Lower leg skin (tissue), 4 donors: ENCODE results near the gene DMRTA2. TPM values are rescaled to one million over a fixed set of nuclear protein-coding genes. Genes with fewer than 3 reads are reported as not detected.

Experiments
- DNase-seq, 2 donors: peaks; one replicate each; pipeline ENCODE4 v3.0.0-alpha.2; 2019; ENCODE audit warnings: low spot score in 2 of 2
- H3K4me3 ChIP-seq: fragments of 200-600 bp; sonication (generic); 2 replicates; pipeline ENCODE4 v1.5.1; 2017; ENCODE audit warnings: mild to moderate bottlenecking, low read depth; ENCODE audit not compliant: poor library complexity, severe bottlenecking
- CTCF ChIP-seq, 3 donors: fragments of 450-650 bp; IDR thresholded peaks; one replicate each; pipeline ENCODE4 v1.5.1; 2016; ENCODE audit warnings: antibody characterized with exemption in 3 of 3, mild to moderate bottlenecking in 3 of 3, moderate library complexity in 2 of 3
- POLR2A ChIP-seq, 2 donors: fragments of 450-650 bp; IDR thresholded peaks; one replicate each; pipeline ENCODE4 v1.6.1; 2016 to 2017; ENCODE audit warnings: antibody characterized with exemption in 2 of 2, mild to moderate bottlenecking in 1 of 2, moderate library complexity in 1 of 2
- WGBS, 2 donors: methylation state at CpG; one replicate each; pipeline ENCODE4 v1.1.5; 2018; 5-methylcytosine and 5-hydroxymethylcytosine counted together
- intact Hi-C: fragments of 100-400 bp; cut with DNase I; formaldehyde crosslinking; loops from one replicate; pipeline ENCODE4 v1.15.0; 2023; ENCODE audit warnings: low total_unique reads
- total RNA-seq, 4 donors: library from RNA; depleted of rRNA; stranded (reverse); fragments of >200 nt; gene quantifications; one replicate each; pipeline ENCODE4 v1.1.0, GENCODE V29; 2016

DMRTA2 gene
- under 1 TPM in 1 of 4 donors, not detected in 3; 0.23 TPM for total RNA-seq

- DNase-seq, result no peak
- intact Hi-C loops, result no loop called here
- TF ChIP-seq POLR2A (IDR thresholded peaks at IDR 0.05), result no peak
- no peak for TF ChIP-seq CTCF (IDR thresholded peaks at IDR 0.05)
- 4 to 7% methylated on average over 38 to 52 of the region's 61 CpGs for WGBS, 2 donors
- H3K4me3 ChIP-seq, result no peak within 1 kb of the TSS
Observed at GRCh38 chr1:50422946-50423669, at the start of gene DMRTA2. Gene DMRTA2 (minus strand): TSS chr1:50423443. CDS start chr1:50421536, 1,907 bp downstream.

DNA sequence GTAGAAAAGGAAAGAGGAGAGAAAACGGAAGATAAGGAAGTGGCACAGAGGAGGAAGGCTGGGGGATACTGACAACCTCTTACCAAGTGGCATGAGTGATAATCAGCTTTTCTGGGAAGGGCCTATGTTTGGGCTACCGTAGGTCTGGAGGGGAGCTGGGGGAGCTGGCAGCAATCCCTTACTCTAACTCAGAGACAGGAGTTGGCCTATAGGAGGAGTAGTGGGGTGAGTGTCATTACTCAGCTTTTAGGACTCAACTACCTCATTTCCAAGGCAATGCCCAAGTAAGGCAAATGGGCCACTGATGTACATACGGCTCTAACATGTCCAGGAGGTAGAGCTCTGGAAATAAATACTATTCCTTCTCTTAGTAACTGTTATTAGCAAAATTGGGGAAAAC, 48.7 kb upstream of the DMRTA2 start:
- TF ChIP-seq POLR2A (IDR thresholded peaks at IDR 0.05) (no peak), CTCF (IDR thresholded peaks at IDR 0.05) (no peak)
- WGBS, 2 donors, result 83 to 91% methylated on average over 3 of the region's 3 CpGs
- intact Hi-C loops, result no loop called here
- no peak for DNase-seq
- H3K4me3 ChIP-seq, result no peak overlapping the region

DNA sequence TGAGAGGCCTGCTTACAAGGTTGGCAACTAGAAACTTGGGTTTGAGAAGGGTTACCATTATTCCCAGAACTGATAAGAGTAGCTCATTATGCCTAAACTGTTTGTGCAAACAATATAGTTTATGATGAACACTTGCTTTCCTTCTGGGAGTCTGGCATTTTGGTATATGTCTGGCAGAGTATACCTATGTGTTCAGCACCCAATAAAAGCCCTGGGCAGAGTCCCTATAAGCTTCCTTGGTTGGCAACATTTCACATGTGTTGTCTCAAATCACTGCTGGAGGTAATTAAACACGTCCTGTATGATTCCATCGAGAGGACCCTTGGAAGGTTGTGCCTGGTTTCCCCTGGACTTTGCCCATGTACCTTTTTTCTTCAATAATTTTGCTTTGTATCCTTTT, 39.7 kb upstream of the DMRTA2 start:
- H3K4me3 ChIP-seq, result no peak overlapping the region
- 78 to 87% methylated on average over 2 of the region's 2 CpGs for WGBS, 2 donors
- no peak for TF ChIP-seq POLR2A (IDR thresholded peaks at IDR 0.05)
- no peak for TF ChIP-seq CTCF (IDR thresholded peaks at IDR 0.05)
- no peak for DNase-seq
- intact Hi-C loops, result no loop called here

- TF ChIP-seq CTCF (IDR thresholded peaks at IDR 0.05) (no peak), POLR2A (IDR thresholded peaks at IDR 0.05) (no peak)
- DNase-seq, result no peak
- 88 to 92% methylated on average over 5 of the region's 5 CpGs for WGBS, 2 donors
- intact Hi-C loops, result no loop called here
- H3K4me3 ChIP-seq, result no peak overlapping the region
Observed at GRCh38 chr1:50458507-50458906, 35.3 kb upstream of the DMRTA2 start.

DNA sequence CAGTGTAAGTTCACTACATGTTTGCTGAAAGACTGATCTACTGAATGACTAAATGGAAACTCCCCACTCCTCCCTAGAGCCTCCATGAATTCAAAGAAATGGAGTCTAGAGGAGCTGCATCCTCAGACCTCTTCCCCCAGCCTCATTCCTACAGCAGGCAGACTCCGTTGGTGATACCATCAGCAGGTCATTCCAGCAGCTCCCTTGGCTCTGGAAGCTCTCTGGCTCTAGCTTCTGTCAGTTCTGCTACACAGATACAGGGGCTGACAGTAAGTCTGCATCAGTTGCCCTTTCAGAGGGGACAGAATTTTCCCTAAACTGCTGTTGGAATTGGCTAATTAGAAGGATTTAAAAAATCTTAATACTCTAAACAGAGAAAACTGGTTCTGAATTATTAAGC, 31.7 kb upstream of the DMRTA2 start:
- TF ChIP-seq CTCF (IDR thresholded peaks at IDR 0.05) (no peak), POLR2A (IDR thresholded peaks at IDR 0.05) (no peak)
- DNase-seq, result no peak
- intact Hi-C loops, result no loop called here
- 79 to 95% methylated on average over 1 of the region's 1 CpG for WGBS, 2 donors
- H3K4me3 ChIP-seq, result no peak overlapping the region

DNA sequence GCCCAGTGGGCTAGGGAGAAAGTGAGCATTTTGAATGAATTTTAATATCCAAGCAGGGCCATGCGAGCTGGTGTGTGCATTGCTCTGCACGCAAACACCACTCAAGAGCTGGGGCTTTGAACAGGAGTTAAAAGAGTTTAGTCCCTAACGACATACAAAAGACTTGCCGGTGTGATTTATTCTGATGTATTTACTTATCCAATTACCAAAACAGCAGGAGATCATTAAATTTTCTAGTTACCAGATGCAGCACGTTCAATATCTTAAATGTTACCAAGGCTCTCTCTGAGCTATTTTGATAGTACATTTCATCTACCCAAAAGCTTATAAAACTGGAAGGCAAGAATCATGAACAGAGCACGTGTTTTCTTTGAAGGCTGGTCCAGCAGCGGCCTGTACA, 30.0 kb upstream of the DMRTA2 start:
- intact Hi-C loops, result no loop called here
- no peak for DNase-seq
- TF ChIP-seq CTCF (IDR thresholded peaks at IDR 0.05), result no peak
- TF ChIP-seq POLR2A (IDR thresholded peaks at IDR 0.05), result no peak
- no peak overlapping the region for H3K4me3 ChIP-seq
- WGBS, 2 donors, result 83 to 84% methylated on average over 7 of the region's 7 CpGs
